Transverse colon (tissue), 4 donors: ENCODE results near the gene SEC14L2. TPM values are rescaled to one million over a fixed set of nuclear protein-coding genes. Genes with fewer than 3 reads are reported as not detected.

ENCODE experiments used
- DNase-seq: peaks from one replicate; pipeline ENCODE4 v3.0.0-alpha.2; 2019
- H3K27ac ChIP-seq, 4 donors: fragments of 200-600 bp; sonication (generic); 2 replicates each; pipeline ENCODE4 v1.5.1; 2016 to 2018; ENCODE audit warnings: inconsistent platforms in 4 of 4
- H3K27me3 ChIP-seq: fragments of 200-600 bp; sonication (generic); 2 replicates; pipeline ENCODE4 v1.5.1; 2017; ENCODE audit warnings: inconsistent platforms
- H3K36me3 ChIP-seq, 4 donors: fragments of 200-600 bp; sonication (generic); 2 replicates each; pipeline ENCODE4 v1.5.1; 2017 to 2019; ENCODE audit warnings: inconsistent platforms in 4 of 4
- H3K4me1 ChIP-seq, 4 donors: fragments of 200-600 bp; sonication (generic); 2 replicates each; pipeline ENCODE4 v1.5.1; 2017 to 2020; ENCODE audit warnings: inconsistent platforms in 4 of 4
- H3K4me3 ChIP-seq, 4 donors: fragments of 200-600 bp; sonication (generic); 1 replicate in 1 of 4; 2 replicates in 3 of 4; pipeline versions ENCODE4 v1.5.1 to v1.6.1; 2017 to 2019; ENCODE audit warnings: inconsistent platforms in 4 of 4
- H3K9me3 ChIP-seq, 2 donors: fragments of 200-600 bp; sonication (generic); 2 replicates each; pipeline ENCODE4 v1.5.1; 2017 to 2019; ENCODE audit warnings: inconsistent platforms in 2 of 2
- EP300 ChIP-seq: sonication (generic); formaldehyde crosslinking; IDR thresholded peaks from one replicate; pipeline ENCODE4 v1.6.1; 2017; ENCODE audit warnings: antibody characterized with exemption, low read depth
- POLR2A ChIP-seq: fragments of 450-650 bp; IDR thresholded peaks from one replicate; pipeline ENCODE4 v1.6.1; 2016; ENCODE audit warnings: antibody characterized with exemption, mild to moderate bottlenecking, moderate library complexity
- POLR2AphosphoS5 ChIP-seq, 3 donors: sonication (generic); formaldehyde crosslinking; IDR thresholded peaks; one replicate each; pipeline ENCODE4 v1.6.1; 2016; ENCODE audit warnings: antibody characterized with exemption in 3 of 3
- WGBS, 2 donors: methylation state at CpG; one replicate each; pipeline ENCODE4 v1.1.5; 2018; ENCODE audit warnings: low coverage in 1 of 2; 5-methylcytosine and 5-hydroxymethylcytosine counted together
- in situ Hi-C, 4 donors: fragments of 200-750 bp; cut with MboI; loops; one replicate each; pipeline versions ENCODE4 v1.15.0 to v1.15.1; 2017; ENCODE audit warnings: low sequenced_read_pairs in 3 of 4, low pct_ligation_motif_present in 1 of 4, low pct_unique_long_range_greater_than_20kb in 1 of 4
- intact Hi-C: fragments of 100-400 bp; cut with DNase I; formaldehyde crosslinking; loops from one replicate; pipeline ENCODE4 v1.15.1; 2023; ENCODE audit warnings: low total_unique reads
- total RNA-seq, 4 donors: library from RNA; depleted of rRNA; stranded (reverse); fragments of >200 nt; gene quantifications; one replicate each; pipeline ENCODE4 v1.1.0, GENCODE V29; 2016
- TF ChIP-seq, protein P1 (sequence below), 5 experiments: fragments of 200-600 bp in 3 of 5; fragments of 450-650 bp in 2 of 5; sonication (generic) in 3 of 5; IDR thresholded peaks; 1 replicate in 2 of 5; 2 replicates in 3 of 5; pipeline ENCODE4 v1.5.1; 2016 to 2017; ENCODE audit warnings: antibody characterized with exemption in 5 of 5, inconsistent platforms in 3 of 5, mild to moderate bottlenecking in 2 of 5, moderate library complexity in 1 of 5

The SEC14L2 gene
- total RNA-seq, 4 donors from 2014 or later: 2.2 to 5.5 (median 4.5) TPM; not detected in 1

DNA sequence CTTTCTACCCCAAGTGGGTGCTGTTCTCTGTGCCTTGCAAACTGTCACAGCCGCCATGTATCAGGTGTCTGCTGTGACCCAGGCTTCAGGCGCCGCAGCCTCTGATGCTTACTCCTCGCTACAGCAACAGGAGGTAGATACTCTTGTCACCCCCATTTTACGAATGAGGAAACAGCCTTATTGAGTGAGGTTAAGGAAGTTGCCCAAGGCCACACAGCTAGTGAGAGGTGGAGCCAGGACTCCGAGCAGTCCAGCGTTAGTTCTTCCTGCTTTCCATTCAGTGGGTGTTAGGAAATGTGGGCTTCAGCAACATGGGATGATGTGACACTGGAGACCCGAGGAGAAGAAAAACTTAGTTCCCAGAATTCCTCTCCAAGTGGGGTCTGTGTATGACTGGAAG, 23.9 kb upstream of the SEC14L2 start:
- in situ Hi-C loops: loop anchor here in 1 of 4 donors (25.0 kb wide), 1 partner anchor 261 kb away; no protein-coding TSS in a partner anchor
- WGBS, 2 donors: 44% methylated on average over 5 of the region's 8 CpGs; no CpG with 5 or more reads in 1 of the 2 donors
- H3K4me1 ChIP-seq: no peaks in the 10 kb centered on the region
- H3K36me3 ChIP-seq: no peaks in the 10 kb centered on the region
- H3K9me3 ChIP-seq: no peaks in the 10 kb centered on the region
- no peaks in the 10 kb centered on the region for H3K27me3 ChIP-seq
- H3K27ac ChIP-seq: no peak overlapping the region
- no peak for TF ChIP-seq EP300
- DNase-seq: no peak
- no peak overlapping the region for H3K4me3 ChIP-seq
- intact Hi-C loops: no loop called here

DNA sequence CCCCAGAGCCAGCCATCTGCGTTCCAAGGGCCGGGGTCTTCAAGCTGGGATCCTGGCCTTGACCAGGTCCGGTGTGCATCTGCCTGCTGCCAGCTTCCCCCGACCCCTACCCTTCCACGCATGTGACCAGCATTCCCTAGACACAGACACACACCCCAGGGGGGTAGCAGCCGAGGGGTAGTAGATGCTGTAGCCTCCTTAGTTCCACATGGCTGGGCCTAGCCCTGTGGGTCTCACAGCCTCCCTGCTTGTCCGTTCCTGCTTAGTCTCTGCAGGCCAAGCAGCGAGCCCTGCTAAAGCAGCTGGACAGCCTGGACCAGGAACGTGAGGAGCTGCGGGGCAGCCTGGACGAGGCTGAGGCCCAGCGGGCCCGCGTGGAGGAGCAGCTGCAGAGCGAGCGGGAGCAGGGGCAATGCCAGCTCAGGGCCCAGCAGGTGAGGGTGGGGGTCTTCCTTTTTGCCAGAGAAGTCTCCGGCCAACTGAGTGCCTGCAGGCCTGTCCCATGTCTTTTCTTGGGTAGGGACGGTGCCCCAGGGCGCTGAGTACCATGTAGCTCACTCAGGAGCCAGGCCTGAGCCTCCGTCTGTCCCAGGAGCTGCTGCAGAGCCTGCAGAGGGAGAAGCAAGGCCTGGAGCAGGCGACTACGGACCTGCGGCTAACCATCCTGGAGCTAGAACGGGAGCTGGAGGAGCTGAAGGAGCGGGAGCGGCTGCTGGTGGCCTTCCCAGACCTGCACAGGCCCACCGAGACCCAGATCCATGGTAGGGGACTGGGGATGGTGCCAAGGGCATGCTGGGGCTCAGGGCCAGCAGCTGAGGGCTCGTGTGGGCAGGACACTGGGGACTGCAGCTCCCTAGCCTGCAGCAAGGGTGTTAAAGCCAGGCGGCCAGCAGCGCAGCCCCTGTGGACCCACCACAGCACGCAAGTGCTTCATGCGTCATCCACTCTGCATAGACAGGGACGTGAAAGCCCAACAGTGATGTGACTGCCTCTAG, 23.2 kb upstream of the SEC14L2 start:
- no peaks in the 10 kb centered on the region for H3K27me3 ChIP-seq
- 89% methylated on average over 32 of the region's 33 CpGs; no CpG with 5 or more reads in 1 of the 2 donors for WGBS, 2 donors
- no peak overlapping the region for H3K4me3 ChIP-seq
- no peak overlapping the region for H3K27ac ChIP-seq
- intact Hi-C loops (no loop called here), in situ Hi-C loops (loop anchor here in 1 of 4 donors (25.0 kb wide), 1 partner anchor 261 kb away; no protein-coding TSS in a partner anchor)
- DNase-seq: no peak
- no peaks in the 10 kb centered on the region for H3K9me3 ChIP-seq
- no peaks in the 10 kb centered on the region for H3K4me1 ChIP-seq
- TF ChIP-seq POLR2AphosphoS5 (IDR thresholded peaks at IDR 0.05): no peak
- TF ChIP-seq, protein P1, sequence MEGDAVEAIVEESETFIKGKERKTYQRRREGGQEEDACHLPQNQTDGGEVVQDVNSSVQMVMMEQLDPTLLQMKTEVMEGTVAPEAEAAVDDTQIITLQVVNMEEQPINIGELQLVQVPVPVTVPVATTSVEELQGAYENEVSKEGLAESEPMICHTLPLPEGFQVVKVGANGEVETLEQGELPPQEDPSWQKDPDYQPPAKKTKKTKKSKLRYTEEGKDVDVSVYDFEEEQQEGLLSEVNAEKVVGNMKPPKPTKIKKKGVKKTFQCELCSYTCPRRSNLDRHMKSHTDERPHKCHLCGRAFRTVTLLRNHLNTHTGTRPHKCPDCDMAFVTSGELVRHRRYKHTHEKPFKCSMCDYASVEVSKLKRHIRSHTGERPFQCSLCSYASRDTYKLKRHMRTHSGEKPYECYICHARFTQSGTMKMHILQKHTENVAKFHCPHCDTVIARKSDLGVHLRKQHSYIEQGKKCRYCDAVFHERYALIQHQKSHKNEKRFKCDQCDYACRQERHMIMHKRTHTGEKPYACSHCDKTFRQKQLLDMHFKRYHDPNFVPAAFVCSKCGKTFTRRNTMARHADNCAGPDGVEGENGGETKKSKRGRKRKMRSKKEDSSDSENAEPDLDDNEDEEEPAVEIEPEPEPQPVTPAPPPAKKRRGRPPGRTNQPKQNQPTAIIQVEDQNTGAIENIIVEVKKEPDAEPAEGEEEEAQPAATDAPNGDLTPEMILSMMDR (IDR thresholded peaks at IDR 0.05): no peak
- no peak for TF ChIP-seq POLR2A
- no peak for TF ChIP-seq EP300
- no peaks in the 10 kb centered on the region for H3K36me3 ChIP-seq

DNA sequence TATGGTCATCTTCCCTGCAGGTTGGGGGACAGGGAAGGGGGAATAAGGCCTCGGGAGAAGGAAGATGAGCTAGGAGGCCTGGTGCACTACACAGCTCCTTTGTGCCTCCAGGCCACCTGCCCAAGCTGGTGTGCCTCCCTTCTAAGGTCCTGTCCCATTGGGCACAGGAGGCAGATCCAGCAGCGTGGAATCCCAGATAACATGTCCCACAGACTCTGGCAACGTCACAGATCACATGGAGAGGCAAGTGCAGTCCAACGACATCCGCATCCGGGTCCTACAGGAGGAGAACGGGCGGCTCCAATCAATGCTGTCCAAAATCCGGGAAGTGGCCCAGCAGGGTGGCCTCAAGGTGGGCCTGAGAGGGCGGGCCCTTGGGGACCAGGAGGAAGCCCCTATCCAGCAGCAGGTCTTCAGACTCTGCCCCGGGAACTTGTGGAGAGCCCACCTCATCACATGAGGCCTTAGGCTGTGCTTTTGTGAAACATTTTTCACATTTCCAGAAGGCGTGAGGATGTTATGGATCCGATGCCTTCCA, 21.4 kb upstream of the SEC14L2 start:
- in situ Hi-C loops: loop anchor here (25.0 kb wide), 3 partner anchors 88 to 263 kb away; partner anchors contain the start of gene CASTOR1 (in 1 of the 4)
- Histone ChIP-seq H3K36me3 (no peaks in the 10 kb centered on the region), H3K9me3 (no peaks in the 10 kb centered on the region), H3K4me3 (no peak overlapping the region), H3K4me1 (no peaks in the 10 kb centered on the region), H3K27ac (no peak overlapping the region), H3K27me3 (no peaks in the 10 kb centered on the region)
- no peak for DNase-seq
- TF ChIP-seq POLR2AphosphoS5 (IDR thresholded peaks at IDR 0.05): no peak
- no peak for TF ChIP-seq EP300
- TF ChIP-seq POLR2A: no peak
- TF ChIP-seq, protein P1 (IDR thresholded peaks at IDR 0.05): no peak
- intact Hi-C loops: no loop called here
- 87% methylated on average over 13 of the region's 13 CpGs; no CpG with 5 or more reads in 1 of the 2 donors for WGBS, 2 donors

DNA sequence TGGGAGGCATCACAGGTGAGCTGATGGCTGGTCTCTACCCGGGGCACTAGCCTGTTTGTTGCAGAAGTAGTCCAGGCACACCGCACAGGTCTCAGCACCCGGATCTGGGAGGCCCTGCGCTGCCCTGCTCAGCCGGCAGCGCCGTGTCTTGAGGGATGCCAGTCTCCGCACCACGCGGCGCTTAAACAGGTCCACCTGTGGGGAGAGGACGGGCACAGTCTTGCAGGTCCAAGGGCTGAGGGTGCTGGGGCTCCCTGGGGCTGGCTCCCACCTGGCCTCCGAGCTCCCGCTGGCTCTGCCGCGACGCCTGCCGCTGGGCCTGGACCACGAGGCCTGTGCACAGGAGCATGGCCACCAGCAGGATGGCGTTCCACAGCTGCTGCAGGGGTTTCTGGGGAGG, 16.8 kb upstream of the SEC14L2 start:
- no peak for DNase-seq
- in situ Hi-C loops (loop anchor here (10.0 to 25.0 kb wide), 6 partner anchors 93 to 275 kb away; partner anchors contain the start of genes CASTOR1 (in 2 of the 4) and OSM (in 1 of the 4)), intact Hi-C loops (loop anchor here (10.0 kb wide), 1 partner anchor 275 kb away; no protein-coding TSS in a partner anchor)
- H3K9me3 ChIP-seq: no peaks in the 10 kb centered on the region
- H3K4me1 ChIP-seq: no peaks in the 10 kb centered on the region
- H3K4me3 ChIP-seq: no peak overlapping the region
- 93% methylated on average over 11 of the region's 20 CpGs; no CpG with 5 or more reads in 1 of the 2 donors for WGBS, 2 donors
- no peak overlapping the region for H3K27ac ChIP-seq
- no peaks in the 10 kb centered on the region for H3K36me3 ChIP-seq
- H3K27me3 ChIP-seq: no peaks in the 10 kb centered on the region
- TF ChIP-seq POLR2AphosphoS5 (IDR thresholded peaks at IDR 0.05): no peak
- no peak for TF ChIP-seq EP300
- TF ChIP-seq, protein P1 (IDR thresholded peaks at IDR 0.05): no peak
- TF ChIP-seq POLR2A: no peak
